GM12872 (cell line): Measurements from ENCODE around the gene RAD51B.

Experiments
- TF ChIP-seq, protein P1 (sequence below): IDR thresholded peaks from 3 replicates; pipeline ENCODE4 v1.5.1; 2011; ENCODE audit warnings: low read depth, mild to moderate bottlenecking, low read length, moderate library complexity; ENCODE audit not compliant: insufficient read depth

The RAD51B gene

DNA sequence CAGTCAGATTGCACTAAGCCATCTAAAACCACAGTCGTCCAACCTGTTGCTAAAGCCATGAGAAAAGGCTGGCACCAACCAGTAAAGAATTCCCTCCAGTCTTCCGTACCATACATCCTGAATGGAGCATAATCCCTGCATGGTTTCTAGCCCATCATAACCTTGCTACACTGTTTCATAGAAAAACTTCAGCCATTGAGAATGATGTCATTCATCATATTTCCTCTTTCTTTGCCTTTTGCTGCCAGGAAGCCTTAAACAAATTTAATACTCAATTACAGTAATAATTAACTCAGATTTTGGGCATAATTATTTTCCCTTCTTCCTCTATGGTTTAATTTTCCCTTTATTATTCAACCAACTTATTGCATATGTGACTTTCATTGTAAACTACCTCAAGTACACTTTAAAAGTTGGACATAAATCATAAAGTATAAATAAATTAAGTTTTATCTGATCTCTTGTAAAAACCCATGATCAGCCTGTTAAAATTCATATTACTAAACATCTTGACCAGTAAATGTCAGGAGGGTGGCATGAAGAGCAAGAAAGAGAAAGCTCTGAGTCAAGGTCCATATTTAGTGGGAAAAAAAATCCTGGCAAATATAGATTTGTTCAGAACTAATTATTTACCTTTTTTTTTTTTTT, 708.6 kb downstream of the RAD51B start:
- TF ChIP-seq, protein P1, sequence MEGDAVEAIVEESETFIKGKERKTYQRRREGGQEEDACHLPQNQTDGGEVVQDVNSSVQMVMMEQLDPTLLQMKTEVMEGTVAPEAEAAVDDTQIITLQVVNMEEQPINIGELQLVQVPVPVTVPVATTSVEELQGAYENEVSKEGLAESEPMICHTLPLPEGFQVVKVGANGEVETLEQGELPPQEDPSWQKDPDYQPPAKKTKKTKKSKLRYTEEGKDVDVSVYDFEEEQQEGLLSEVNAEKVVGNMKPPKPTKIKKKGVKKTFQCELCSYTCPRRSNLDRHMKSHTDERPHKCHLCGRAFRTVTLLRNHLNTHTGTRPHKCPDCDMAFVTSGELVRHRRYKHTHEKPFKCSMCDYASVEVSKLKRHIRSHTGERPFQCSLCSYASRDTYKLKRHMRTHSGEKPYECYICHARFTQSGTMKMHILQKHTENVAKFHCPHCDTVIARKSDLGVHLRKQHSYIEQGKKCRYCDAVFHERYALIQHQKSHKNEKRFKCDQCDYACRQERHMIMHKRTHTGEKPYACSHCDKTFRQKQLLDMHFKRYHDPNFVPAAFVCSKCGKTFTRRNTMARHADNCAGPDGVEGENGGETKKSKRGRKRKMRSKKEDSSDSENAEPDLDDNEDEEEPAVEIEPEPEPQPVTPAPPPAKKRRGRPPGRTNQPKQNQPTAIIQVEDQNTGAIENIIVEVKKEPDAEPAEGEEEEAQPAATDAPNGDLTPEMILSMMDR = no peak

DNA sequence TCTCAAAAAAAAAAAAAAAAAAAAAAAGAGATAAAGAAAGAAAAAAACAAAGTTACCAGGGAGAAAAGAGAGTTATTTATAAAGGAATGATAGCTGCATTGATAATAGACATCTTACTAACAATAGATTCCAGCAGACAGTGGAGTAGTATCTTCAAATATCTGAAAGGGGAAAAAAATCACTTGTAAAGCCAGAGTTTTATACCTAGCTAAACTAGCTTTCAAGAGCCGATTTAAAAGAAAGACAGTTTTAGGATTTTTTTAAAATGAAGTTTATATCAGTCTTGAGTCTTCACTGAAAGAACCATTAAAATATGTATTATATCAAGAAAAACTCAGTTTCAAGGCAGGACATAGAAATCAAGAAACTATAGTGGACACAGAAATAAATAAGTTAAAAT, 710.9 kb downstream of the RAD51B start:
- TF ChIP-seq, protein P1 = no peak

DNA sequence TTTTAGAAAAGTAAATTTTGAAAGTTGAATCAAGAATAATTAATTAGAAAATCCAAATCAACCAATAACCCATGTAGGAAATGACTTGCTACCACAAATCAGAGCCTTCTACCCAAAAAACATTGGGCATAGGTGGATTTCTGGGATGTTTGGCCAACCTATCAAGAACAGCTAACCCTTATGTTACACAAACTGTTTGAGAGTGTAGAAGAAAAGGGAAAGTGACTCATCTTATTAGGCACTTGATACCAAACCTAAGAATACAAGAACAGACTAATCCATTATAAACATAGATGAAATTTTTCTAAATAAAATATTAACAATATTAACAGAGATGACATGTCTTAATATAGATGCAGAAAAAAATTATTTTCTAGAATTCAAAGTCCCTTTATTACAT, 712.9 kb downstream of the RAD51B start:
- TF ChIP-seq, protein P1 = no peak

DNA sequence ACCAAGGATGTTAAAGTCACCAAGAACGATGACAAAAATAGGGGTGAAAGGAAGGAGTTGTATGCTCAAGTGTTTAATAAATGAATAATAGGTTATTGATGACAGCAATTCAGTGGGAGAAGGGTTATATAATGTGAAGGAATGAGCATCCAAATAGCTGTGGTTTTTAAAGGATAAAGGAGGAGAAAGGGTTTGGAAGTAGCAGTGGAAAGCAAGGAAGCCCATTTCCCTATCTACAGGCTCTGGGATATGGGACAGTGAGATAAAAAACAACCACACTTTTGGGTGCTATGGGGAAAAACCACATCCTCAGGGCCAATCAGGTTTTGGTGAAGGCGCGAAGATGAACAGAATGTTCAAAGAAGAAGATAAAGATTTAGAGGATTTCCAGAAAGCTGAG, 714.7 kb downstream of the RAD51B start:
- TF ChIP-seq, protein P1 = no peak

DNA sequence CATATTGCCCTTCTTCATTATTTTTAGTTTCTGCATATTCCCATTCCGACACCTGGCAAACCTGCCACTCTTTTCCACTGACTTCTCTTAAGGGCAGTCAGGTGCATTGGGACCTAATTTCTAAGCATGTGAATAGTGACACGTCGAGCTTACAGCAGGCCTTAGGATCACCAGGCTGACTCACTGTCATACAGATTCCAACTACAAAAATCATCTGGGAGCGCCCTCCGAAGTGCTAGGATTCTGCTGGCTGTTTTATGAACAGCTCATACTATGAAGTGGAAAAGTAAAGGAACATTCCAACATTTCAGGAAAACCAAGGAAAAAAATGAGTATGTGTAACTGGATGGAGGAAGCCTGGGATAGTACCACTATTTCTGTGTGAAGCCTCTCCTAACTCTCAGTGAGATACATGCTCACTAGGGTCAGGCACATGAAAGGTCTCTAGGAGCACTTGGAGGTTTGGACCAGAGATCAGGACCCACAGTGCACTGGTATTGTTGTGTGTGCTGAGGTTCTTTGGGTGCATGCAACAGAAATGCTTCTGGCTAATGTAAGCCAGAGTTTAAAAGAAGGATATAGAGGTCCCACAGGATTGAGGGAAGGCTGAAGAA, 715.9 kb downstream of the RAD51B start:
- TF ChIP-seq, protein P1 = no peak

DNA sequence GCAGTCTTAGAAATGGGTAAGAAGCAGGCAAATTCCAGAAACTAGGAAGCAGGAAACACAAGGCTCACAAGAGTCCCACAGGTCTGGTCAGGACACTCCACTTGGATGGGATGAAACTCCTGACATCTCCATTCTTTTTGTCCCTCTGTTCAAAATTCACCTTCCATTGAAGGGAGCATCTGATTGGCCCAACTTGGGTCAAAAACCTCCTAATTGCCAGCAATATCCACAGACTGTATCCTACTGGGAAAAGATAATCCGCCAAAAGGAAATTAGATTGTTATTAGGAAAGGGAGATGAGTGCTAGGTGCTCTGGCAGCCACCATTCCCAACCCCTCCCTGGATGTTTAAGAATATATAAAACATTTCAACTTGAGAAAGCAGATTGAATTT, 716.4 kb downstream of the RAD51B start:
- TF ChIP-seq, protein P1 = no peak

DNA sequence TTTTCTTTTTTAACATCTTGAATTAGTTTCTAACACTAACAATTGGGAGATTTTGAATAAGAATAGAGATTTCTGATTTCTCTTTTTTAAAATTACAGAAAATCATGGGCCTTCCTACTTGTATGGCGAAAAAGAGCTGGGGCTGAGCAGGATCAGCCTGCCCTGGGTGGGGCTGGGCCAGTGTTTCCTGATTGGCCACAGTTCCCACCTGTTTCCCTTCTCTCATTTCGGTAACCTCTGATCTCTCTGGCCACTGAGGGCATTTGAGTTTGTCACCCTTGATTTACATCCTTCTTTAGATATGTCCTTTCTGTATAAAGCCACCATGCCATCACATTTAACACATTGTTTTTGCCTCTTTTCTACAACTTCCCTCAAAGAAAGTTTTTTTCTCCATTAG, 719.1 kb downstream of the RAD51B start:
- TF ChIP-seq, protein P1 = no peak
